NCI-H748 treated with DMSO at 0.1 percent for 48 hours (cell line): Measurements from ENCODE around the gene PTGES3.

Experiments used
- DNase-seq: peaks from one replicate; lab custom pipeline; 2025; lab: John Stamatoyannopoulos, UW

The PTGES3 gene

DNA sequence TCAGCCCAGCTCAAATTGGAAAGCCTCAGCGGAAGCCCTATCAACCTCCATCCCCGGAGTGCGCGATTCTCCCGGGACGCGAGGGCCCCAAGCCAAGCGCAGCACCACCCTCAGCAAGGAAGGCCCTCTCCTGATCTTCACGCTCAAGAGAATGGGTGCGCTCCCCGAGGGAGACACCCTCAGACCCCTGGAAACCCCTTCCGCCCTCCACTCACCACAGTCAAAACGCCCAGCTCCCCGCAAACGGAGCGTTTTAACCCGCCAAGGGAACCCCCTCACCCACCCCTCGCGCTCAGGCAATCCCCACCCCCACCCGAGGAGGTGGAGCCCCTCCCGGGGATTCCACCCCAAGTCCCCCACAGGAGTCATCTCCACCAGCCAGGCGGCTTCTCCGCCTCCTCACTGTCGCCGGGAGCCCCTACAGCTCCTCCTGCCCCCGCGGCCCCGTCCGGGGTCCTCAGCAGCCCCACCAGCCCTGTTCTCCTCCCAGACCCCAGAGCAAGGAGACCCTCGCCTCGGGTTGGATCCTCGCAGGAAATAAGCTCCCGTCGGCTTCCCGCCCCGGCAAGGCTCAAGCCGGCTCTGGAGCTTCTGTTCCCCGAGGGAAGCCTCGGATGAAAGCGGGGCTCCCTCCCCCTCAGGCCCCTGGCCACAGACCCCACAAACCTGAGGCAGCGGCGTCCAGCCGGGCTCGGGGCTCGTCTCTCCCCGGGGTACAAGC lies 58.5 kb downstream of the PTGES3 start:
- DNase-seq, result no peak

DNA sequence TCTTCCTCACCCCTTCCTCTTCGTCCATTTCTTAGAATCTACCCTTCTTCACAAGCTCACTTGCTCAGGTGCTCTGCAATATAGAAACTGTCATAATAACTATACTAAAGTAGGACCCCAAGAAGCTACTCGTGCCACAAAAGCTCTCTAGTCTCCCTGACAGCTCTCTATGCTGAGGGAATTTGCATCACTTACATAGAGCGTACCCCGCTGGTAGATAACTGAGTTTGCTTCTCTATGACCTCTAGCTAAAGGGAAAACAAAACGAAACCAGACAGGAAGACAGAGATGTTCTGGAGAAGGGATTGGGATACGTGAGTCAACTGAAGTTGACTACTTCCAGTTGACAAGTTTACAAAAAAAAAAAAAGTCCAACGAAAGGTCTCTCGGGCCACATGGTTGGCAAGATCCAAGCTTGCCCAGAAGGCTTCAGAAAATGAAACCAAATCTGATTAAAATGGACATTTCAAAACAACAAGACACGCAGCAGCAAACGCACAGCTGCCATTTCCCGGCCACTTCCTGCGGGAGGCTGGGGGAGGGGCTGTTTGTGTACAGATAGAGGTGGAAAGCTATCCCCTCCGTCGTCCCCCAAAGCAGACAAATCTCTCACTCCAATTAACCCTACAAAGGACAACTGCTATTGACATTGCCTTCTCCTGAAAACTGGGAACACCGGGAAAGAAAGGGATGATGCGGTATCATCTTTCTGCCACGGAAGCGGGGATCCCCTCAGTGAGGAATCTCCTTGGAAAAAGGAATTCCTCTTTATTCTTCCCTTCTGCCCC lies 59.2 kb downstream of the PTGES3 start:
- DNase-seq, result peak; percentile 4

DNA sequence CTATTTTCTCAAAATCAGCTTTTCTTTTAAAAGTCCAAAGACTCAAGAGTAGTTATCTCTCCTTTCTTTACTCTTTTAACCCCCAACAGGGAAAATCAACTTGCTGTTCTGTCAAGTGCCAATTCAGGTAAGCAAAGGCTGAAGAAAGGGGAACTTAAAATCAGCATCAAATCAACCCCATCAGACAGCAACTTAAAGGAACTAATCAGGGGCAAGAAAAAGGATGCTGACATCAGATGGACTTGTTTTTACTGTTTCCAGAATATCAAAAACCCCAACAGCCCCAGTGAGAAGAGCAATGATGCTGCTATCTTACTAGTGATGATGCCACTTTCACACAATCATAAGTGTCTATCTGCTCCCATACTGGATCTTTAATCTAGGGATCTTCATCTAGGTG lies 61.4 kb downstream of the PTGES3 start:
- DNase-seq, result no peak

DNA sequence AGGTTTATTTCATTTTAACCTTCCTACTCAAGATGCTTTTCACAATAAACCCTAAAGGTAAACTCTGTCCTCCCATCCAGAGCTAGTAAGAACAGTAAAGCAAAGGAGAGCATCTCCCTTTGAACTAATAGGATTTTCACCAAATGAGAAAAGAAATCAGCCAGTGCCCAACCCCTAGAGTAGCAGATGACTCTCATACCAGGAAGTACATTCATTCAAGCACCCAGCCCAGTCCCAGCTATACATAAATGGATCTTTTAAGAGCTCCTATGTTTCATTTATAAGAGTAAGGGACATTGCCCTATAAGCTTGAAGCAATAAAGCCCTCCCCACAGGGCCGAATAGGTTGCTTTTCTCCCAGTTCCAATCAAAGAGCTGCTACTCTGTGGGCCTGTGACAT lies 65.5 kb downstream of the PTGES3 start:
- DNase-seq, result no peak

DNA sequence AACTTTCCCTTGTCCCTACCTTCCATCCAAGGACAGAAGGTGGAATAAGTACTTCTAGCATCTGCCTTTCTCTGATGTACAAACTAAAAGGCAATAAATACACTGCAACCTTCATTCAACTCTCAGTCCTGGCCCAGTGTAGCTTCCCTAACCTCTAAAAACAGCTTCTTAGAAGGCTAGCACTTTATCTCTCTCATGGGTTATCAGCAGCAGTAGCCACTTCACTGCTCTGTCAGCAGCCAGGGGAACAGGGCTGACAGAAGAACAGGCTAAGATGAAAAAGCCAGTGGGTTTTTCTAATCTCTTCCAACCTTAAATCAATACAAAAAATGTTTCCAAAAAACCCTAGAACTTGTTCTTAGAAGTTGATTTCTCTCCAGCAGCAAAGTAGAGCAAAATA lies 71.2 kb downstream of the PTGES3 start:
- DNase-seq, result no peak

DNA sequence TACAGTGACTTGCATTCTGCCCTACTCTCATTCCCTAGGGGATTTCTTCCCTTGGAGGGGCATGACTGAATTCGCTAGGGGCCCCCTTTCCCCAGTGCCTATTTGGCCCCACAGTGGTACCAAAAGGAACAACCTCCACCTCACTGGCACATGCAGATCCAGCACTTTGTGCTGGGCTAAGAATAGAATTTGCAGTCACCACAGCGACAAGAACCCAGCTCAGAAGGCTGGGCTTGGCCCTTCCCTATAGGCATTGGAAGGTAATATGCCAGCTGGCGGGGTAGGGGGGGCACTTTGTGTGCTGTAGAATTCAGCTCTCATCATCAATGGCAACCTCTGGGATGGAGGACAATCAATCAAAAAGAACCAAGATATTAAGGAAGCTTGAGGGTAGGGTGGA lies 71.8 kb downstream of the PTGES3 start:
- no peak for DNase-seq

DNA sequence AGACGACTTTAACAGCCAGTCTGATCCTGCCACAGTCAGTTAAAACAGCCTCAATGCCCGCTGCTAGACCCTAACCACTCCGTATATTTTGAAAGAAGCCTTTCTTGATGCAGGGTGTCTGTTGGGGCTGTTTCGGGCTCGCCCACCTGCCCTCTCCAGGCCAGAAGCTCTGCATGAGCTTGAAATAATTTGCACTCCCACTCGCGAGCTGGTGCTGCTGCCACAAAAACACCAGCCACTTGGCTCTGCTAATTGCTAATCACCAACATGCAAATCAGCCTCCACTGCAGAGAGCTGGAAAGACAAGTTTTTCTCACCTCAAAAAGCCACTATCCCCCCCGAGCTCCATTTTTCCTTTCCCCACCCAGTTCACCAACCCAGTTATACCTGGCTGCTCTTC lies 73.5 kb downstream of the PTGES3 start:
- no peak for DNase-seq
